HG02943 (cell line): ENCODE results near the gene MINDY3.
"Not testable (repeated sequence)": the region's sequence is repeated elsewhere in the genome, so short reads cannot be mapped to it uniquely, and the experiment has no call there.

Experiments used
- ATAC-seq: cut with Tn5 transposase; IDR thresholded peaks from one replicate; pipeline ENCODE4 v1.9.1; 2021; ENCODE audit warnings: mild to moderate bottlenecking, low read depth, moderate library complexity; ENCODE audit not compliant: unreplicated experiment

The MINDY3 gene

DNA sequence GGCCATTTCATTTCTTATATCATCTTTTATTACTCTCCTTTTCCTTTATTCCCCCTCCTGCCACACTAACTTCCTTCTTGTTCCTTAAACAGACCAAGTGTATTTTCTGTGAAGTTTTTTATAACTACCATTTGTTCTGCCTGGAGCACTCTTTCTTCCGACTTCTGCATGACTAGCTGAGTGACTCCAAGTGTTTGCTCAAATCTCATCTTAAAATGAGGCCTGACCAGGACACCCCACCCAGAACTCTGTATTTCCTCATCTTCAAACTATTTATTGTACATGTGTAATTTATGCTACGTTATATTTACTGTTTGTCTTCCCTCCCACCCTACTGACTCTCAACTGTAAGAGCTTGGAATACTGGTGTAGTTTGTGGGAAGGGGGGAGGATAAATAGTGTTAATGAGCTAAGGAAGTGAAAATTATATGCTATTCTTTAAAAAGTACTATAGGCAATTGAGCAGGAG, 3.2 kb downstream of the MINDY3 start:
- ATAC-seq, result no peak

DNA sequence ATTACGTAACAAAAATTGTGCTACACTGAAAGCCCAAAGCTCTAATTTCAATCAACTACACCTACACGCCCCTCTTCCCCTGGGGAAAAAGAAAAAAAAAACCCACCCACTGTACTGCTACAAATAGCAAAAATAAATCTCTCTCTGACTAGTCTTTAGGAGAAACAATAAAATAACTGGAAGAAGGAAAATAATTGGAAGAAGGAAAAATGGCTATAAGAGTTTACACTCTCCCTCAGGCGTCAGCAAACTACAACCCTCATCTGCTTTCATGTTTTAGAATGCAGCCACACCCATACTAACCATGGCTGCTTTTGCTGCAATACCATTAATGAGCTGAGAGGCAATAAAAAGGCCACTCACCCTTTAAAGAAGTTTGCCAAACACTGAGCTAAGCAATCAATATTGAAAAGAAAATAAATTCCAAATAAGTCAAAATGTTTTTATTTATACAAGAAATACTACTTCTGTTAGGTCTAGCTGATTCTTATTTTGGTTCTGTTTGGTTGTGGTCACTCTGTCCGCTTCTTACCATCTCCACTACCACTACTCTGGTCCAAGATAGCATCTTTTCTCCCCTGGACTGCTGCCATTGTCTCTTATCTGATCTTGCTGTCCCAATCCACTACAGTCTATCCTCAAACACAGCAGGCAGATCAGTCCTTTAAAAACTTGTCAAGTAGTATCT, 3.8 kb downstream of the MINDY3 start:
- ATAC-seq, result no peak

DNA sequence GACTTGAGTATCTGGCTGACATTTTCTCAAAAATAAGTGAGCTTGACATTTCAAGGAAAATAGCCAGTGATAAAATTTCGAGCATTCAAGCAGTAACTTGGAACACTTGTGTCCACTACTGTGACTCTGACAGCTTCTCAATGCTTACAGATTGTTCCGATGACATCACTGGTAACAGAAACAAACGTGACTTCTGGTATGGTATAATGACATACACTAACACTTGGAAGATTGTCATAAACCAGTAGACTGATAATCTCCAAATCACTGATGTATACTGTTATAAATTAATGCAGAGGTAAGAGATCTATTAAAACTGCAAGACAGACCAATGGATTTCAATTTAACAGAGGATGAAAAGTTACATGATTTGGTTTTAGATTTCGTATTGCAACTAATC, 6.5 kb downstream of the MINDY3 start:
- no peak for ATAC-seq

DNA sequence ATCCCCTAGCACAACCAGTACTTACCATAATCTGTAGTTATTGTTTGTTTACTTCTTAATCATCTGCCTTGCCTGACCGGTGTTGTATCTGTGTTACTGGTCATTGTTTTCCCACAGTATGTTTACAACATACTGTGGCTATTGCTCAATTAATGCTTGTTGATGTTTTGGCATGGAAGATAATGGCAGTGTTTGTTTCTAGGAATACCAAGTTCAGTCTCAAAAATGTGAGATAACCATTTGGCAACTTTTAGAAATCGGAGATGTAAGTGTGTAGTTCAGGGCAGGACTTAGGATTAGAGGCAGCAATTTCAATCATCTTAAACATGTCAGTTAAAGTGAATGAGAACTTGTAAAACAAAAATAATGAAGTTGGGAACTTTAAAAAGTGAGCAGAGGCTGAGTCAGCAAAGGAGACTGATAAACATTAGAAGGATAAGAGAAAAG, 8.2 kb downstream of the MINDY3 start:
- no peak for ATAC-seq

DNA sequence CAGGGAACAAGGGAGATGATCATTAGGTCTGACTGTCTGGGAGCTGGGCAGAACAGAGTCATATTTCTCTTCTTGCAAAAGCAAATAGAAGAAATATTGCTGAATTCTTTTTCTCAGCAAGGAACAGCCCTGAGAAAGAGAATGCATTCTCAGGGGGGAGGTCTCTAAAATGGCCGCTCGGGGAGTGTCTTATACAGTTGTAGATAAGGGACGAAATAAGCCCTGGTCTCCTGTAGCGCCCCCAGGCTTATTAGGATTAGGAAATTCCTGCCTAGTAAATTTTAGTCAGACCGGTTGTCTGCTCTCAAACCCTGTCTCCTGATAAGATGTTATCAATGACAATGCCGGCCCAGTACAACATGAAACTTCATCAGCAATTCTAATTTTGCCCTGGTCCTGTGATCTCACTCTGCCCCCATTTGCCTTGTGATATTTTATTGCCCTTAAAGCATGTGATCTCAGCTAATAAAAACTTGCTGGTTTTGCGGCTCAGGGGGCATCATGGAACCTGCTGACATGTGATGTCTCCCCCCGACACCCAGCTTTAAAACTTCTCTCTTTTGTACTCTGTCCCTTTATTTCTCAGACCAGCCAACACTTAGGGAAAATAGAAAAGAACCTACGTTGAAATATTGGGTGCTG, 9.8 kb downstream of the MINDY3 start:
- ATAC-seq, result not testable (repeated sequence)

DNA sequence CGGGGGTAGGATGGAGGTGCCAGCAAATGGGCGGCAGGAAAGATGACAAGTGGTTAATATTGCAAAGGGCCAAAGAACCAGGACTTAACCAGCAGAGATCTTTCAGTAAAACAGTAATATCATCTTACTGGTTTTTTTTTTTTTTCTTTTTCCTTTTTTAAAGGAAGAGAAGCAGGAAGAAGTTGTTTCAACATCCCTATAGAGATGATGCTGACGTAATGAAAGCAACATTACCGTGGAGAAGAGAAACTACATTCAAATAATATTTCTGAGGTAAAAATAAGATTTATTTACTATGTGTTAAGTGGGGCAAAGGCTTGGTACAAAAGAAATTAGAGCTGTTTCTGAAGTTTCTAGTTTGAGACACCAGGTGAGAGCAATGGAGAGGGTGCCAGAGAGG, 11.0 kb downstream of the MINDY3 start:
- ATAC-seq, result no peak

DNA sequence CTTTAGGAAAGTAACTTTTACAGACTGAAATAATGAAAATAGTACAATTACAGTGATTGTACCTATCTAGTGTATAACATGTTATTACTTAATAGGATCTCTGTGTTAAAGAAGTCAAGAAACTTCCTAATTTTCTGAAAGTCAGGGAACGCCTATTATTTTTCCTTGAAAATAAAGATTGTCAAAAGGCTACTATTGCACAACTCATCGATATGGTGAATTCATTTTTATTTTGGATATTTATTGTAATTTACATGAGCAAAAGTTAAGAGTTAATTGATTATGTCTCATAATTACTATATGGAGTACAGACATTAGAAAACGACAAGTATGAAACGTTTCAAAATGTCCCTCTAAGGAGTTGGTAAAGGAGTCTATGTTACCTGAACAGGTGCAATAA, 12.8 kb downstream of the MINDY3 start:
- no peak for ATAC-seq

DNA sequence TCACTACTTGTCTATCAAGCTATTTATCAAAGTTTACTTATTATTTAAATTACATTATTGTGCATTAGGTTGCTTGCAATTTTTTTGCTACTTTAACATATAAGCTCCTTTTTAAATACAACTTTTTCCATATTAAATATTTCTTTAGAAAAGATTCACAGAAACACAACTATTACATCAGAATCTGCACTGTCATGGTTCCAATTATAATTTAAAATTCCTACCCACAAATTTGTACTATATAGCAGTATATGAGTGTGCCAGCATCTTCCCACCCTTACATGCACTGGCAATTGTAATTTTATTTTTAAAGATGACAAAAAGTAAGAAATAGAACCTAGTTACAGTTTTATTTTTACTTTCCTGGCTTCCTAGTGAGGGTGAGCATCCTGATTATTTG, 15.8 kb downstream of the MINDY3 start:
- no peak for ATAC-seq

DNA sequence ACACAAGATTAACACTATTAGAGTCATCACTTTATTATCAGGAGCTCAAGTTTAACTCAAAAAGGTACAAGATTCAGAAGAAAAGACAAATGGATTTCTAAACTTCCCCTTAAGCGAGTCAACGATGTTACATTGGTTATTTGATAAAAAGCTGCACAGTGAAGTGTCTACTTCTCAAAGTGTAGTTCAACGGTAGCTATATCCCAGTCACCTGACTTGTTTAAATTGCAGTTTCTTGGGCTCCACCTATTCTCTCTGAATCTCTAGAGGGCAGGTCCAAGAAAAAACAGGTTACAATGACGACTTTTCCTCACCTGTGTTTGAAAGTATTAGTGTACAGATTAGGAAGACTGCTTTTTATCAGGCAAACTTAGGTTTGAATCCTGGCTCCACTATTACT, 16.6 kb downstream of the MINDY3 start:
- no peak for ATAC-seq

DNA sequence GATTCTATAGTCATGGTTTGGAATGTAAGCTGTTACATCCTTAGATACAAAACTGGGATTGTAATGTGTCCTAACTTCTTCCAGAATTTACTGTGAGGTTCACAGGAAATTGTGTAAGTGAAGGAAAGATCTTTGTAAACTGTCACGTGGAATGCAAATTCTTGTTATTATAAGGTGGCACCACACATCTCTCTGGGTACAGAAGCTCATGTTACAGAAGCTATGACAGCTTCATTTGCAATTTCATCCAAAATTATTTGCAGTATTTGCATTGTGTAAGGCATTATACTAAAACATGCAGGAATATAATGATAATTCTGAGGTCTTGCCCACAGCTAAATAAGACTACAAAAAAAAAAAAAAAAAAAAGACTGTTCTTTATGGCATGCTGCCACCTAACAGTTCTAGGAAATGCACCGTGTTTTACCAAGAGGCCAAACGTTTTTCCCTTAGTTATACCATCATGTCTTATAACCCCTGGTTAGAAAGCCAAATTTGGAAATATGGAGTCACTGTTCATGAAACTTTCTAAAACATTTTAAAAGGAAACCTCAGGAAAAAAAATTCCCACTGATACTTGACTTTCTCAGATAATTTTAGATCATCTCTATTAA, 17.6 kb downstream of the MINDY3 start:
- ATAC-seq, result no peak

DNA sequence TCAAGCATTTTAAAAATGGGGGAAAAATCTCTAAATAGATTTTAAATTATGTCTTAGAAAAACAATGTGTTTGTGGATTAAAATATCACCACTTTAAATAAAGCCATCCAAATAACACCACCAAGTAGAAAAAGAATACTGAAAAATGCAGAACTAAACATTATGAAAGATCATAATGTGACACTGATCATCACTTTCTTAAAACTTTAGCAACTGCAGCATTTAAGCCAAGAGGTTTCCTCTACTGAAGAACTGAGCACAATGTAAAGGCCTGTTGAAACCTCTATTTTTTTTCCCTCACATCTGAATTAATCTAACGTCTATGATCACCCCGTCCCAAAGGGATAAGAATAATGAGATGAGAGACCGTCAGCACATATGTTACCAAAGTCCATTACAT, 18.6 kb downstream of the MINDY3 start:
- no peak for ATAC-seq

DNA sequence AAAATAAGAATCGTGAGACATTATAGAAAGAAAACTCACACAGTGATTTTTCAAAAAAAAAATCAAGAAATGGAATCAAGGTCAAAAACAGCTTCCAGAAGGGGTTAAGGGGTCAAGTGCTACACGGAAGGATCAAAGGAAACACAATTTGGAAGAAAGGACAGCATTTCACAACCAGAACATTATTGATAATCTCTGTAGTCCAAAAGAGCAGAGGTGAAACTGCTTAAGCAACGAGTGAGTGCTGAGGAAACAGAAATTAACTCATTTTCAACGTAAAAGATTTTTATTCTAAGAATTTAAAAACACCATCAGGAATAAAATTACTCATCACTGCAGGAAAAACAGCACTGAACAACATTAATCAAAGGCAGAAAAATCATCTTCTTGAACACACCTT, 23.5 kb downstream of the MINDY3 start:
- no peak for ATAC-seq

DNA sequence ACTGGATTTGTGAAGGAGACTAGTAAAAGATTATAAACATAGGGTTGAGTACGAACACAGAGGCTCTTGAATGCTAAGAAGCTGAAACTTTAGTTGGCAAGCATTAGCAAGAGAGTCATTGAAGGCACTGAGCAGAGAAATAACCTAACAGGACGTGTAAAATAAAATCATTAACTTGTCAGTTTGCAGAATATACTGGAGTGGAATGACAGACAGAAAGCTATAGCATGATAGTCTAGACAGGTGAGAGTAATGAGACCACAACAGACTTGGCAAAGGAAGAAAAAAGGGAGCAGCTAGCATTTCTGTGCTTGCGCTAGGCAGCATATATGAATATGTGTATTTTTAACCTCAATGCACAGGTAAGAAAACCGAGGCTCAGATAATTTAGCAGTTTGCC, 30.8 kb downstream of the MINDY3 start:
- no peak for ATAC-seq

DNA sequence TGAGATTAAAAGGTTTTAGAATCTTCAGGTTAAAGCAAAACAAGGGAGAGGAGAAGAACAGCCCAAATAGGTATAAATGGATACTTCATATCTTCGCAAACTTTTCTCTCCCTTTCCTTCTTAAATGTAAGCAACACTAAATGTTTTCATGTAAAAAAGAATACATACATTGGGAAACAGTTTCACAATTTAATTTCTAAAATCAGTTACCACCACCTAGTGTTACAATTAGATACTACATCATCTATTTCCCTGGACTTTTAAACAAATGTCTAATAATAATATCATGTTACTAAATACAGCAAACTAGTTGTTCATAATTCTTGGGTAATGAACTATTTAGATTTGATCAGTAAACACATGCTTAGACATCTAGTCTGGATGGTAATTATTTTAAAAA, 35.8 kb downstream of the MINDY3 start:
- no peak for ATAC-seq

DNA sequence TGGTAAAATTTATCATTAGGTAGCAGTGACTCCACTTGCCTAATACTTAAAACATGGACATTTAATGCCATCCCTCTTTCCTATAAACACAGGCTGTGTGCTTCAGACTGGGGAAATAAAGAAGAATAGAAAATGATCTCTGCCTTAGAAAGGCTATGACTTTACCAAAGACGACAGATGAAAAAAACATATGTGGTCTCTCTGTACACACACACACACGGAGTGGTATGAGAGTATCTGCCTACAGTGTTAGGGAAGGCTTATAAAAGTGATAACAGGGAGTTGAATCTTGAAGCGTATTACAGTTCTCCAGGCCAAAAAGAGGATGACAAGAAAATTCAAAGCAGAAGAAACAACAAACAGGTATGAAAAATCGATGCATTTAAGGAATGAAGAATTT, 38.2 kb downstream of the MINDY3 start:
- ATAC-seq, result no peak

DNA sequence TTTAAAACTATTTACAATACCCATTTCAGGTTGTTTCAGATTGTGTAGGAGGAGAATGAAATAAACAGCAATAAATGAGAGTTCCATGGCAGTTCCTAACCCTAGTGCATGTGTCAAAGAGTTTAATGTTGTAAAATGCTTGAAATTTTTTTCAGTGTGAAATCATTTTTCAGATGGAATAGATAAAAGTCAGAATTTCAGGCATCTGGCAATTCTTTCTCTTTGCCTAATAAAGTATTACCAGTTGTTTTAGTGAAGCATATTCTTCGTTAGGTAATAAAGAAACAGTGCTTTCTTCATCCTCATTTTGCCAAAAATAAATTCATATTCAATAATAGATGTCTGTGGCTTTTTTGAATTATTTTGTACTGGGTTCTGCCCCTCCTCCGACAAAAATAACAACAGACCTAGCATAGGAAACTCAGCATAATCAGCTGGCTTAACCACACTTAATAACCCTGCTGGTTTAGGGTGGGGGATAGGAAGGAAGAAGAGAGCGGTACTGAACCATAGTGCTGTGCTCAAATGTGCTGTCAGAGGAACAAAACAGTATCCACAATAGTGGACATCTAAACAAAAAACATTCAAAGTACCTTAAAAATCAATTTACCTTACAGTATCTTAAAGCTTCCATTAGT, 39.1 kb downstream of the MINDY3 start:
- ATAC-seq, result no peak

DNA sequence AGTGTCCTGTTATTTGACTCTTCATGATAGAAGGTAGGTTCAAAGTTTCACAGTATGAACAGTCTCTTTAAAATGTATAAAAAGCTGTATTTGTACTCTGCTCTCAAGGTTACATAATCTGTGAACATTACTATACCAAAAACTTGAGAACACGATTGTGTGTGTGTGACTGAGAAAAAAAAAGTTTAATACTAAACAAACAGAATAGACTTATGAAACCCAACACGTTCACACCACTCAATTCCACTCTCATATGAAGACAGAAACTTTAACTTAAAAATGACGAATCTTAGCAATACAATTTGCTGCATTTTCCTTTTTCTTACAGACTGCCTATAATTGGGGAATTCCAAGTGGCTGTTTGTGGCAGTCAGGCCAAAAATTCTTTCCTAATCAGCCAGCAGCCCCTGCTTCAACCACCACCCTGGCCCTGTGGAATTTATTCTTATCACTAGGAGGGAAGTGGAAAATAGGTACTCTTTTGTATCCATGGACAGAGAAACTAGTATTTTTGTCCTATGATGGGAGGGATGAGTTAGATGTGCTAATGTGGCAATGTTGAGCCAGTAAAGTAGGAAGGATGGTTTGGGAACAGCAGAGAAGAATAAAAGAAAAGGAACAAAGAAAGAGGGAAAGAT, 42.8 kb downstream of the MINDY3 start:
- no peak for ATAC-seq

DNA sequence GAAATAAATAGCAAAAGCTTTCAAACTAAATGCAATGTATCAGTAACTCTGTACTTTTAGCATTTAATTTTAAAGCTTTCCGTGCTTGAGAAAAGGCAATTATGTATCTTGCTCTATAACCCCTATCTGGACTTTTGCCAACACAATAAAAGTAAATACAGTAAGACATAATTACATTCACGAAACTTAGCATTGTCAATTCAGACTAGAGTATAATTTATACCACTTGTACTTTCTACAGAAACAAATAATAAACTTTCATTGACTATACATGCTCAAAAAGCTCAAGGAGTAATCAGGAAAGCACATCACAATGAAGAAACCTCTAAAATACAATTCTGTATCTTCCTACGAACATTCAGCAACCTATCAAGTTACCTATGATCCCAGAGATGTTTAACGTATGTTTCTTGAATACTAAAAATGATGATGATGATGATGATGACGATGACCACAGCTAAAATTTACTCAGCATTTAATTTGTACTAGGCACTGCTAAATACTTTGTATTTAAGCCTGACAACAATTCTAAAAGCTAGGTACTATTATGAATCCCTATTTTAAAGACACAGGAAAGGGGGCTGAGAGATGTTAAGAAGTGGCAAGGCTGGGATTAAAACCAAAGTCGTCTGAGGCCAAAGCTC, 44.9 kb downstream of the MINDY3 start:
- no peak for ATAC-seq

DNA sequence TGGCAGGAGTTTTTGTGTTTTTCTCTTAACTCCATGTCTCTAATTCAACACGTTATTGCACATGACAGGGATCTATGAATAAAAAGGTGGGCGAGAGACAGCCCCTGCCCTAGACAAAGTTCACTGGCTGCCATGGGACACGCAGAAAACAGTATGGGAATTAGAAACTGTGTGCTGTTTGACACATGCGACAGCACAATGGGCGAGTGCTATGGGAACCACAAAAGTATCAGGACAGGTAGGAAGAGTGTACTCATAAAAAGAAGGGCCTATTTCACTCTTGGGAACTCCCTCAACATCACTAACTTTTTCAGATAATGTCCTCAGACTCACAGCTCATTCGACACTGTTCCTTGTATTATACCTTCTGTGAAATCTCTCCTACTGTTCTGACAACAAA, 45.7 kb downstream of the MINDY3 start:
- ATAC-seq, result no peak

DNA sequence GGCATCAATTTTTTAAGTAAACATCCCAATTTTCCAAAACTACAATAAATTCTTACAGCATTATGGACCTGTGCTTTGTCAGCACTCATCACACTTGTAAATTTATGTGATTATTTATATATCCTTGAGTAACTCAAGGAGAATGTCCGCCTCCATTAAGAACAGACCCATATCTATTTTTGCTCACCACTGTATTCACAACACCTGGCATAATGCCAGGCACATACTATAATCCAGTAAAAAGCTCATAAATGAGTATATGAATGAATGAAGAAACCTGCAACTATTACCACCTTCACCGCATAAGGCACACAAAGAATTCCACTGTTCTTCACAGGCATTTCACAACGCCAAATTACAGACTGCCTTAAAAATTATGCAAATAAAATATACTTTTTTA, 46.9 kb downstream of the MINDY3 start:
- no peak for ATAC-seq

DNA sequence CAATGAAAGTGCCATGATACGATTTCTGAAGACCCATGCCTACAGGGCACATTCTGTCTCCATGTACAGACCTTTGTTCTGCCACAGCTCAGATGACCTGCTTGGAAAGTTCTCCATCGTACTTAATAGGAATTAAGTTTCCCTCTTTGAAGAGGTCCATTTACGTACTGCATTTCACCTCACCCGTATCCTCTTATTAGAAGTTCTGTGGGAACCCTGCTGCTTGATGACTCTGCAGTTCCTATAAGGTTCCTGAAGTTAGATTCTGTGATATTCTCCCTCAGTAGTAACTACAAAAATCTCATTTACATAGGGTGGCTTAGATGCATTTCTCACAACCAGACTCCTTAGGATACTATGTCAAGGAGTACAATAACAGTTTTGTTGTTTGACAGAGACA, 50.9 kb downstream of the MINDY3 start:
- ATAC-seq, result no peak
